SK-N-SH treated with all-trans-retinoic acid at 6 μM for 48 hours (cell line): ENCODE measurements around the gene EMX1.

Source experiments
- ARNTL ChIP-seq: fragments of 450-650 bp; formaldehyde crosslinking; IDR thresholded peaks from 2 replicates; pipeline ENCODE4 v1.5.0; 2020; ENCODE audit warnings: low read depth, mild to moderate bottlenecking, moderate library complexity, borderline replicate concordance
- BACH2 ChIP-seq: fragments of 250-450 bp; sonication (Bioruptor Pico); IDR thresholded peaks from 2 replicates; pipeline ENCODE4 v1.9.0; 2021; ENCODE audit warnings: mild to moderate bottlenecking, borderline replicate concordance
- CSDC2 ChIP-seq: fragments of 250-450 bp; sonication (Bioruptor Pico); IDR thresholded peaks from 2 replicates; pipeline ENCODE4 v1.5.0; 2020; ENCODE audit warnings: mild to moderate bottlenecking, moderate library complexity
- CSRNP3 ChIP-seq: fragments of 250-450 bp; sonication (Bioruptor Pico); IDR thresholded peaks from 2 replicates; pipeline ENCODE4 v1.5.1; 2021; ENCODE audit warnings: mild to moderate bottlenecking, moderate library complexity
- ESRRG ChIP-seq: fragments of 250-450 bp; sonication (Bioruptor Pico); IDR thresholded peaks from 2 replicates; pipeline ENCODE4 v1.6.1; 2021; ENCODE audit warnings: mild to moderate bottlenecking
- PATZ1 ChIP-seq: fragments of 250-450 bp; sonication (Bioruptor Pico); IDR thresholded peaks from 2 replicates; pipeline ENCODE4 v1.8.0; 2020; ENCODE audit warnings: mild to moderate bottlenecking, moderate library complexity, borderline replicate concordance
- PPARA ChIP-seq: fragments of 250-450 bp; sonication (Bioruptor Pico); IDR thresholded peaks from 2 replicates; pipeline ENCODE4 v1.5.0; 2020; ENCODE audit warnings: mild to moderate bottlenecking, borderline replicate concordance
- RARB ChIP-seq: fragments of 250-450 bp; sonication (Bioruptor Pico); IDR thresholded peaks from 2 replicates; pipeline ENCODE4 v1.8.0; 2021; ENCODE audit warnings: mild to moderate bottlenecking, moderate library complexity
- TSHZ2 ChIP-seq: fragments of 250-450 bp; sonication (Bioruptor Pico); IDR thresholded peaks from 2 replicates; pipeline ENCODE4 v1.5.0; 2020; ENCODE audit warnings: mild to moderate bottlenecking, moderate library complexity
- ZFP3 ChIP-seq: fragments of 250-450 bp; sonication (Bioruptor Pico); IDR thresholded peaks from 2 replicates; pipeline ENCODE4 v1.5.0; 2020; ENCODE audit warnings: mild to moderate bottlenecking, moderate library complexity
- ZFP30 ChIP-seq: fragments of 450-650 bp; formaldehyde crosslinking; IDR thresholded peaks from 2 replicates; pipeline ENCODE4 v1.5.0; 2022; ENCODE audit warnings: mild to moderate bottlenecking, moderate library complexity
- ZNF565 ChIP-seq: fragments of 450-650 bp; formaldehyde crosslinking; conservative IDR thresholded peaks from 2 replicates; pipeline ENCODE4 v1.5.0; 2020; ENCODE audit warnings: low read depth, mild to moderate bottlenecking, moderate library complexity
- ZNF70 ChIP-seq: fragments of 450-650 bp; formaldehyde crosslinking; IDR thresholded peaks from 2 replicates; pipeline ENCODE4 v1.5.0; 2020; ENCODE audit warnings: mild to moderate bottlenecking, moderate library complexity
- ZNF8 ChIP-seq: fragments of 450-650 bp; formaldehyde crosslinking; IDR thresholded peaks from 2 replicates; pipeline ENCODE4 v1.5.0; 2020; ENCODE audit warnings: mild to moderate bottlenecking, moderate library complexity

GRCh38 chr2:72915320-72915906 is 1.9 kb upstream of the EMX1 start:
- TF ChIP-seq ZNF565 (CRISPR knock-in tag) (no peak), BACH2 (no peak), CSRNP3 (CRISPR knock-in tag) (no peak), ZNF70 (CRISPR knock-in tag) (no peak), ESRRG (CRISPR knock-in tag) (no peak), ZFP3 (CRISPR knock-in tag) (no peak), RARB (CRISPR knock-in tag) (no peak), ARNTL (CRISPR knock-in tag) (no peak), TSHZ2 (CRISPR knock-in tag) (no peak), PPARA (no peak), CSDC2 (no peak), PATZ1 (no peak), ZNF8 (no peak), ZFP30 (no peak)
